ENCODE measurements around the gene SCYGR1. TPM values are rescaled to one million over a fixed set of nuclear protein-coding genes. Genes with fewer than 3 reads are reported as not detected.

Gene SCYGR1
- total and polyA plus RNA-seq, 2 of the 13 experiments (the other 11 are each of a cell fraction or from before 2014, with no cell fraction given): not detected

DNA sequence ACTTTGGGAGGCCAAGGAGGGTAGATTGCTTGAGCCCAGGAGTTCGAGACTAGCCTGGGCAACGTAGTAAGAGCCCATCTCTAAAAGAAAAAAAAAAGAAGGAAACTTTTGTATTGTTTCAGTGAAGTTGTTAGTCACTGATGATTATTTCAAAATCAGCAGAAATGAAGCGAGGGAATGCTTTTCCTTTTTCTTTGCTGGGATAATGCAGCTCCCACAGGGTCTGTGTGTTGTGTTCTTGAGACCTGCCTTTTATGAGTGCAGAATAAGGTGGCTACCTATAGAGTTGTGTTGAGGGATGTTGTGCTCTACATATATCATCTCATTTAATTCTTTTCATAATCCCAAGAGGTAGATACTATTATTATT, 20.3 kb downstream of the SCYGR1 start:
- CTCF ChIA-PET (ENCODE audit: low intra/inter-chr PET ratio, low total read pairs): no interaction called here
- TF ChIP-seq CREM (IDR thresholded peaks at IDR 0.05): no peak
- no peak for TF ChIP-seq CREM (CRISPR knock-in tag; IDR thresholded peaks at IDR 0.05)
- TF ChIP-seq EEA1 (CRISPR knock-in tag; IDR thresholded peaks at IDR 0.05; ENCODE audit: borderline replicate concordance): no peak
- TF ChIP-seq ZNF674 (CRISPR knock-in tag; IDR thresholded peaks at IDR 0.05; ENCODE audit: low read depth): no peak
- TF ChIP-seq, protein P1, sequence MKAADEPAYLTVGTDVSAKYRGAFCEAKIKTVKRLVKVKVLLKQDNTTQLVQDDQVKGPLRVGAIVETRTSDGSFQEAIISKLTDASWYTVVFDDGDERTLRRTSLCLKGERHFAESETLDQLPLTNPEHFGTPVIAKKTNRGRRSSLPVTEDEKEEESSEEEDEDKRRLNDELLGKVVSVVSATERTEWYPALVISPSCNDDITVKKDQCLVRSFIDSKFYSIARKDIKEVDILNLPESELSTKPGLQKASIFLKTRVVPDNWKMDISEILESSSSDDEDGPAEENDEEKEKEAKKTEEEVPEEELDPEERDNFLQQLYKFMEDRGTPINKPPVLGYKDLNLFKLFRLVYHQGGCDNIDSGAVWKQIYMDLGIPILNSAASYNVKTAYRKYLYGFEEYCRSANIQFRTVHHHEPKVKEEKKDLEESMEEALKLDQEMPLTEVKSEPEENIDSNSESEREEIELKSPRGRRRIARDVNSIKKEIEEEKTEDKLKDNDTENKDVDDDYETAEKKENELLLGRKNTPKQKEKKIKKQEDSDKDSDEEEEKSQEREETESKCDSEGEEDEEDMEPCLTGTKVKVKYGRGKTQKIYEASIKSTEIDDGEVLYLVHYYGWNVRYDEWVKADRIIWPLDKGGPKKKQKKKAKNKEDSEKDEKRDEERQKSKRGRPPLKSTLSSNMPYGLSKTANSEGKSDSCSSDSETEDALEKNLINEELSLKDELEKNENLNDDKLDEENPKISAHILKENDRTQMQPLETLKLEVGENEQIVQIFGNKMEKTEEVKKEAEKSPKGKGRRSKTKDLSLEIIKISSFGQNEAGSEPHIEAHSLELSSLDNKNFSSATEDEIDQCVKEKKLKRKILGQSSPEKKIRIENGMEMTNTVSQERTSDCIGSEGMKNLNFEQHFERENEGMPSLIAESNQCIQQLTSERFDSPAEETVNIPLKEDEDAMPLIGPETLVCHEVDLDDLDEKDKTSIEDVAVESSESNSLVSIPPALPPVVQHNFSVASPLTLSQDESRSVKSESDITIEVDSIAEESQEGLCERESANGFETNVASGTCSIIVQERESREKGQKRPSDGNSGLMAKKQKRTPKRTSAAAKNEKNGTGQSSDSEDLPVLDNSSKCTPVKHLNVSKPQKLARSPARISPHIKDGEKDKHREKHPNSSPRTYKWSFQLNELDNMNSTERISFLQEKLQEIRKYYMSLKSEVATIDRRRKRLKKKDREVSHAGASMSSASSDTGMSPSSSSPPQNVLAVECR (CRISPR knock-in tag; IDR thresholded peaks at IDR 0.05; ENCODE audit: borderline replicate concordance): no peak
- no peak for TF ChIP-seq U2AF1 (optimal IDR thresholded peaks at IDR 0.05; ENCODE audit: low read depth, low read length)
- TF ChIP-seq ZNF20 (CRISPR knock-in tag; IDR thresholded peaks at IDR 0.05): no peak
- no peak for TF ChIP-seq NFIC (IDR thresholded peaks at IDR 0.05; ENCODE audit: low read length)
- TF ChIP-seq, protein P2, sequence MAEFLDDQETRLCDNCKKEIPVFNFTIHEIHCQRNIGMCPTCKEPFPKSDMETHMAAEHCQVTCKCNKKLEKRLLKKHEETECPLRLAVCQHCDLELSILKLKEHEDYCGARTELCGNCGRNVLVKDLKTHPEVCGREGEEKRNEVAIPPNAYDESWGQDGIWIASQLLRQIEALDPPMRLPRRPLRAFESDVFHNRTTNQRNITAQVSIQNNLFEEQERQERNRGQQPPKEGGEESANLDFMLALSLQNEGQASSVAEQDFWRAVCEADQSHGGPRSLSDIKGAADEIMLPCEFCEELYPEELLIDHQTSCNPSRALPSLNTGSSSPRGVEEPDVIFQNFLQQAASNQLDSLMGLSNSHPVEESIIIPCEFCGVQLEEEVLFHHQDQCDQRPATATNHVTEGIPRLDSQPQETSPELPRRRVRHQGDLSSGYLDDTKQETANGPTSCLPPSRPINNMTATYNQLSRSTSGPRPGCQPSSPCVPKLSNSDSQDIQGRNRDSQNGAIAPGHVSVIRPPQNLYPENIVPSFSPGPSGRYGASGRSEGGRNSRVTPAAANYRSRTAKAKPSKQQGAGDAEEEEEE (CRISPR knock-in tag; IDR thresholded peaks at IDR 0.05; ENCODE audit: borderline replicate concordance): no peak
- no peak for TF ChIP-seq ZNF839 (CRISPR knock-in tag; IDR thresholded peaks at IDR 0.05; ENCODE audit: borderline replicate concordance)
- TF ChIP-seq ZNF773 (CRISPR knock-in tag; IDR thresholded peaks at IDR 0.05; ENCODE audit: borderline replicate concordance): no peak
- no peak for TF ChIP-seq ZNF619 (CRISPR knock-in tag; IDR thresholded peaks at IDR 0.05)
- TF ChIP-seq ZNF235 (CRISPR knock-in tag; IDR thresholded peaks at IDR 0.05; ENCODE audit: borderline replicate concordance): no peak
- TF ChIP-seq ZNF605 (CRISPR knock-in tag; IDR thresholded peaks at IDR 0.05): no peak
- TF ChIP-seq TSC22D2 (CRISPR knock-in tag; IDR thresholded peaks at IDR 0.05; ENCODE audit: borderline replicate concordance): no peak
- no peak for TF ChIP-seq EHMT2 (IDR thresholded peaks at IDR 0.05; ENCODE audit: borderline replicate concordance, low read depth, low read length)
- no peak for TF ChIP-seq HDAC2 (CRISPR knock-in tag; IDR thresholded peaks at IDR 0.05)
- TF ChIP-seq, protein P3, sequence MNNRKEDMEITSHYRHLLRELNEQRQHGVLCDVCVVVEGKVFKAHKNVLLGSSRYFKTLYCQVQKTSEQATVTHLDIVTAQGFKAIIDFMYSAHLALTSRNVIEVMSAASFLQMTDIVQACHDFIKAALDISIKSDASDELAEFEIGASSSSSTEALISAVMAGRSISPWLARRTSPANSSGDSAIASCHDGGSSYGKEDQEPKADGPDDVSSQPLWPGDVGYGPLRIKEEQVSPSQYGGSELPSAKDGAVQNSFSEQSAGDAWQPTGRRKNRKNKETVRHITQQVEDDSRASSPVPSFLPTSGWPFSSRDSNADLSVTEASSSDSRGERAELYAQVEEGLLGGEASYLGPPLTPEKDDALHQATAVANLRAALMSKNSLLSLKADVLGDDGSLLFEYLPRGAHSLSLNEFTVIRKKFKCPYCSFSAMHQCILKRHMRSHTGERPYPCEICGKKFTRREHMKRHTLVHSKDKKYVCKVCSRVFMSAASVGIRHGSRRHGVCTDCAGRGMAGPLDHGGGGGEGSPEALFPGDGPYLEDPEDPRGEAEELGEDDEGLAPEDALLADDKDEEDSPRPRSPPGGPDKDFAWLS (CRISPR knock-in tag; IDR thresholded peaks at IDR 0.05; ENCODE audit: borderline replicate concordance): no peak
- no peak for TF ChIP-seq PAX8 (CRISPR knock-in tag; IDR thresholded peaks at IDR 0.05; ENCODE audit: borderline replicate concordance)
- no peak for TF ChIP-seq ZFX (CRISPR knock-in tag; IDR thresholded peaks at IDR 0.05; ENCODE audit: low read depth)
- H3K4me2 ChIP-seq (ENCODE audit: low read depth, low read length): no peak overlapping the region
- H3K4me3 ChIP-seq (replicated peaks in 1 of 3; ENCODE audit: insufficient read depth in 1 of 3, low read depth in 2 of 3, low read length in 3 of 3): no peak overlapping the region
- intact Hi-C loops (cut with micrococcal nuclease; ENCODE audit: unreplicated experiment) (no loop called here), in situ Hi-C loops (cut with HindIII; ENCODE audit: extremely low pct_ligation_motif_present, low pct_unique_long_range_greater_than_20kb) (no loop called here)
- POLR2A ChIA-PET: no interaction called here
- no peaks in the 10 kb centered on the region for H4K20me1 ChIP-seq (ENCODE audit: insufficient read depth, low read length)
- H3K27ac ChIP-seq (ENCODE audit: extremely low read length, insufficient read depth, low read length): no peak overlapping the region
- H3K4me1 ChIP-seq (ENCODE audit: insufficient read depth, low read length): peaks cover 15% of the 10 kb centered on the region
- H2AFZ ChIP-seq (ENCODE audit: low read length): no peak overlapping the region
- ATAC-seq (no peak), DNase-seq (ENCODE audit: low spot score) (no peak), FAIRE-seq (no peak)
- no peak overlapping the region for H3K9ac ChIP-seq (ENCODE audit: insufficient read depth, low read depth, low read length)
- no TSS peak for BruUV-seq (replicated peaks)
- no peaks in the 10 kb centered on the region for H3K27me3 ChIP-seq (ENCODE audit: control insufficient read depth in 1 of 2, insufficient read depth in 2 of 2, low read length in 2 of 2)
- no peaks in the 10 kb centered on the region for H3K79me2 ChIP-seq (ENCODE audit: insufficient read depth, low read length)
- 78% methylated on average over 3 of the region's 3 CpGs for WGBS (ENCODE audit: low lambda C conversion rate)
- H3K36me3 ChIP-seq (replicated peaks in 1 of 2; ENCODE audit: control insufficient read depth in 1 of 2, insufficient read depth in 2 of 2, low read length in 2 of 2): no peaks in the 10 kb centered on the region
- no peaks in the 10 kb centered on the region for H3K9me3 ChIP-seq (ENCODE audit: low read length)

All from HepG2 (cell line).